Bronchial epithelial cell (primary cell): Measurements from ENCODE around the gene PFDN1. TPM values are rescaled to one million over a fixed set of nuclear protein-coding genes. Genes with fewer than 3 reads are reported as not detected.

ENCODE experiments used
- DNase-seq: peaks from one replicate; pipeline ENCODE4 v3.0.0-alpha.2; 2010; ENCODE audit warnings: low read depth
- FAIRE-seq: peaks from 2 replicates; lab custom pipeline; 2011; peaks lifted over from hg19 to GRCh38; lab: Jason Lieb, UNC
- H3K27me3 ChIP-seq: 2 replicates; pipeline ENCODE4 v1.5.1; 2011; ENCODE audit warnings: low read length; ENCODE audit not compliant: control insufficient read depth, insufficient read depth
- H3K36me3 ChIP-seq: 2 replicates; pipeline ENCODE4 v1.5.1; 2011; ENCODE audit warnings: low read length; ENCODE audit not compliant: control insufficient read depth, insufficient read depth
- H3K4me3 ChIP-seq: 2 replicates; pipeline ENCODE4 v1.5.1; 2011; ENCODE audit warnings: mild to moderate bottlenecking, low read depth, low read length, control low read depth
- total RNA-seq: library from RNA; depleted of rRNA; stranded (reverse); fragments of >200 nt; gene quantifications from 2 replicates; pipeline ENCODE4 v1.2.1, GENCODE V29; 2014
- TF ChIP-seq, protein P1 (sequence below): IDR thresholded peaks from 2 replicates; pipeline ENCODE4 v1.5.1; 2011; ENCODE audit warnings: mild to moderate bottlenecking, moderate library complexity, low read length, control low read depth, inconsistent platforms; ENCODE audit not compliant: insufficient read depth, severe bottlenecking

Gene PFDN1
- total RNA-seq, 1 donor from 2014 or later: 34.5 TPM

- DNase-seq: no peak
- no peaks in the 10 kb centered on the region for H3K36me3 ChIP-seq
- TF ChIP-seq, protein P1, sequence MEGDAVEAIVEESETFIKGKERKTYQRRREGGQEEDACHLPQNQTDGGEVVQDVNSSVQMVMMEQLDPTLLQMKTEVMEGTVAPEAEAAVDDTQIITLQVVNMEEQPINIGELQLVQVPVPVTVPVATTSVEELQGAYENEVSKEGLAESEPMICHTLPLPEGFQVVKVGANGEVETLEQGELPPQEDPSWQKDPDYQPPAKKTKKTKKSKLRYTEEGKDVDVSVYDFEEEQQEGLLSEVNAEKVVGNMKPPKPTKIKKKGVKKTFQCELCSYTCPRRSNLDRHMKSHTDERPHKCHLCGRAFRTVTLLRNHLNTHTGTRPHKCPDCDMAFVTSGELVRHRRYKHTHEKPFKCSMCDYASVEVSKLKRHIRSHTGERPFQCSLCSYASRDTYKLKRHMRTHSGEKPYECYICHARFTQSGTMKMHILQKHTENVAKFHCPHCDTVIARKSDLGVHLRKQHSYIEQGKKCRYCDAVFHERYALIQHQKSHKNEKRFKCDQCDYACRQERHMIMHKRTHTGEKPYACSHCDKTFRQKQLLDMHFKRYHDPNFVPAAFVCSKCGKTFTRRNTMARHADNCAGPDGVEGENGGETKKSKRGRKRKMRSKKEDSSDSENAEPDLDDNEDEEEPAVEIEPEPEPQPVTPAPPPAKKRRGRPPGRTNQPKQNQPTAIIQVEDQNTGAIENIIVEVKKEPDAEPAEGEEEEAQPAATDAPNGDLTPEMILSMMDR: no peak
- H3K4me3 ChIP-seq: no peak overlapping the region
- FAIRE-seq: no peak
- no peaks in the 10 kb centered on the region for H3K27me3 ChIP-seq
These were observed 7.5 kb upstream of the PFDN1 start for GRCh38 chr5:140310434-140310833.

DNA sequence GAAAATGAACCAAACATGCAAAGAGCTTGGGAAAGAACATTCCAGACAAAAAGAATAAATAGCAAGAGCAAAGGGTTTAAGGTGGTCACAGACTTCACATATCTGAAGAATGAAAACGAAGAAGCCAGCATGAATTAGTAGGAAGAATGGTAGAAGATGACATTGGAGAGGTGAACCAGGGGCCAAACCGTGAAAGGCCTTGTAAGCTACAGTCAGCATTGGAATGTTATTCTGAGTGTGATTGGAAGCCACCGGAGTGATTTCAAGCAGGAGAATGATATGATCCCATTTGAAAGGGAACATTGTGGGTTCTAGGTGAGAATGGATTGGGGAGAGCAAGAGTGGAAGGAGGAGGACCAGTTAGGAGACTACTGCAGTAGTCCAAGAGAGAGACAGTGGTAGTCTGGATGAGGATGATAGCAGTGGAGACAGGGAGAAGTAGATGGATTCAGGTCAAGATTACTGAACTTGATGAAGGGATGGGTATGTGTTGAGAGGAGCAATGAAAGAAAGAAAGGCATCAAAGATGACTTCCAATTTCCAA lies 6.9 kb upstream of the PFDN1 start:
- FAIRE-seq: no peak
- H3K36me3 ChIP-seq: no peaks in the 10 kb centered on the region
- no peak for DNase-seq
- no peak overlapping the region for H3K4me3 ChIP-seq
- TF ChIP-seq, protein P1: no peak
- H3K27me3 ChIP-seq: no peaks in the 10 kb centered on the region

- Histone ChIP-seq H3K27me3 (no peaks in the 10 kb centered on the region), H3K36me3 (no peaks in the 10 kb centered on the region), H3K4me3 (no peak overlapping the region)
- TF ChIP-seq, protein P1: no peak
- FAIRE-seq: no peak
- no peak for DNase-seq
These were observed 2.6 kb upstream of the PFDN1 start for GRCh38 chr5:140305471-140305870.

DNA sequence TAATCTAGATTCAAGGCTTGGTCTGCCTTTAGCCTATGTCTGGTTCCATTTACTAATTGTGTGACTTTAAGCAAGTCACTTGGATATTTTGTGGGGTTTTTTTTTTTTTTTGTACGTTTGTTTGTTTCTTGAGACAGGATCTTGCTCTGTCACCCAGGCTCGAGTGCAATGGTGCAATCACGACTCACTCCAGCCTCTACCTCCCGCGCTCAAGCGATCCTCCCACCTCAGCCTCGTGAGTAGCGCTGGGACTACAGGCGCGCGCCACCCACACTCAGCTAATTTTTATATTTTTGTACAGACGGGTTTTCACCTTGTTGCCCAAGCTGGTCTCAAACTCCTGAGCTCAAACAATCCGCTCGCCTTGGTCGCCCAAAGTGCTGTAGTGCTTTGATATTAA lies 1.1 kb upstream of the PFDN1 start:
- peaks cover 1% of the 10 kb centered on the region for H3K36me3 ChIP-seq
- DNase-seq: no peak
- H3K27me3 ChIP-seq: no peaks in the 10 kb centered on the region
- no peak for FAIRE-seq
- TF ChIP-seq, protein P1: no peak
- no peak overlapping the region for H3K4me3 ChIP-seq

- DNase-seq (no peak), FAIRE-seq (no peak)
- TF ChIP-seq, protein P1: no peak
- H3K27me3 ChIP-seq: no peaks in the 10 kb centered on the region
- H3K36me3 ChIP-seq: peaks cover 1% of the 10 kb centered on the region
- no peak overlapping the region for H3K4me3 ChIP-seq
These were observed 1.8 kb downstream of the PFDN1 start for GRCh38 chr5:140301136-140301535.

- no peak for FAIRE-seq
- H3K36me3 ChIP-seq: peaks cover 1% of the 10 kb centered on the region
- TF ChIP-seq, protein P1: no peak
- H3K4me3 ChIP-seq: no peak overlapping the region
- H3K27me3 ChIP-seq: no peaks in the 10 kb centered on the region
- DNase-seq: no peak
These were observed 3.8 kb downstream of the PFDN1 start for GRCh38 chr5:140299056-140299455.
